GM18867 (cell line): Measurements from ENCODE around the gene MRGPRF.
"Not testable (repeated sequence)": the region's sequence is repeated elsewhere in the genome, so short reads cannot be mapped to it uniquely, and the experiment has no call there.

Experiments used
- ATAC-seq: cut with Tn5 transposase; IDR thresholded peaks from one replicate; pipeline ENCODE4 v1.9.1; 2021; ENCODE audit warnings: mild to moderate bottlenecking, moderate library complexity; ENCODE audit not compliant: unreplicated experiment

The MRGPRF gene

DNA sequence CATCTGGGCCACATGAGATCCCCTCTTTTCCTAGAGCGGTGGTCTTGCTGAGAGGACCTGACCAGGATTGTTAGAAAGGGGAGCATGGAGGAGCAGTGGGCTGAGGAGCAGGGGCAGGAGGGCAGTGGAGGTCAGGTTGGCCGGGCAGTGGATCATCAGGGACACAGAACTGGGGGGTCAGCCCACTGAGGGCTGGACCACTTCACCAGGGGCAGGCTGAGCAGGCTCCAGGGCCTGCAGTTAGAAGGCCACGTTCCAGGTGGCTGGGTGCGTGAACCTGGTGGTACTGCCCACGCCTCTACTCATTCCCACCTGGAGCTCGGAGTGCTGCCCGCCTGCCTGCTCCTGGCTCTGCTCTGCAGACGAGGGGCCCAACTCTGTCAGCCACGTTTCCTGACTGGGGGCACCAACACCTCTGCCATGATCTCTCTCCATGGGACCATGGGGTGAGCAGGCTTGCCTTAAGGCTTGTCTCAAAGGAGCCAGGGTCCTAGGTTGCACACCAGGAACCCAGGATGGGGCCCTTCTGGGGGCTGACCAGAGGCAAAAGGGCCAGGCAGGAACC, 9.7 kb downstream of the MRGPRF start:
- no peak for ATAC-seq

DNA sequence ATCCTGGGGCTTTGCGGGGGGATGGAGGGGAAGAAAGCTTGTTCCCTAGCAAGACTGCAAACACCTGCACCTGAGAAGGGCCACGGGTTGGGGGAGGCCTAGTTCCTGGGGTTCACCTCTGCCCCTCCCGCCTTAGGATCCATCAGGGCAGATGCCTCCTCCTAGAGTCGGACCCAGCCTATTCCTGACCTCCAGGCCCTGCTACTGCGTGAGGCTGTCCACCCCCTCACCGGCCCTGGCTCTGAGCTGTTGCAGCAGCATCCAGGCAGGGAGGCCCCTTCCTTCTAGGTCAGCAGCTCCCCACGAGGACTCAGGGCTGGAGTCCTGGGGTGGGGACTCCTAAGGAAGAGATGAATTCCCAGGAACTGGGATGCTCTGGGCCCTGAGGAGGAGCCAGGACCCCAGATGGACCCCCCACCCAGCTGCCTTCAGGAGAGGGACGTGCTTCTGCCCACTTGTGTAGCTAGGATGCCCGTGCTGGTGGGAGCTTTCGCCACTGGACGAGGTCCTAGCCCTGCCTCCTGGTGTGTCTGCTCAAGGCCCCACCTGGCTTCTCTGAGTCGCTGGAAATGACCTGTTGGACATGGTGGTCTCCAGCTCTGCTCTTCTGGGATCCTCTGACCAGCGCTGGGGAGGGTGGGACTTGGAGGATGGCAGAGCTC, 10.3 kb downstream of the MRGPRF start:
- no peak for ATAC-seq

DNA sequence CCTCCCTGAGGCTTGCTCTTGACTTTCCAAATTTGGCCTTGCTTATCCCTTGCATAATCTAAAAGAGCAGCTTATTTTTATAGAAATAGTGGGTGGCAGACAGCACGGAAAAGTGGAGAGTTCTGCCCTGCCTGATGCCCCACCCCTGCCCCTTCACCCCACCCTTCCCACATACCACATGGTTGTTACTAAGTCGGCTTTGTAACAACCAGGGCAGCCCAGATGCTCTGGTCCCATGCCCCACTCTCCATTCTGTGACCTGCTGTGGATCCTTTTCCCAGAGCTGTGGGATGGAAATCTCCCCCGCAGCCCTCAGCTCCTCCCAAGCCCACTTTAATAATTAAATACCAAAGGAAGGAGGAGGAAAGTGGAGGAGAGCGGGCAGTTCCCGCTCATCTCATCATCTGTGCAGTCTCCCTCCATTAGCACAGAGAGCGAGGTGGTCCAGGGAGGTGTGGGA, 10.9 kb downstream of the MRGPRF start:
- no peak for ATAC-seq

DNA sequence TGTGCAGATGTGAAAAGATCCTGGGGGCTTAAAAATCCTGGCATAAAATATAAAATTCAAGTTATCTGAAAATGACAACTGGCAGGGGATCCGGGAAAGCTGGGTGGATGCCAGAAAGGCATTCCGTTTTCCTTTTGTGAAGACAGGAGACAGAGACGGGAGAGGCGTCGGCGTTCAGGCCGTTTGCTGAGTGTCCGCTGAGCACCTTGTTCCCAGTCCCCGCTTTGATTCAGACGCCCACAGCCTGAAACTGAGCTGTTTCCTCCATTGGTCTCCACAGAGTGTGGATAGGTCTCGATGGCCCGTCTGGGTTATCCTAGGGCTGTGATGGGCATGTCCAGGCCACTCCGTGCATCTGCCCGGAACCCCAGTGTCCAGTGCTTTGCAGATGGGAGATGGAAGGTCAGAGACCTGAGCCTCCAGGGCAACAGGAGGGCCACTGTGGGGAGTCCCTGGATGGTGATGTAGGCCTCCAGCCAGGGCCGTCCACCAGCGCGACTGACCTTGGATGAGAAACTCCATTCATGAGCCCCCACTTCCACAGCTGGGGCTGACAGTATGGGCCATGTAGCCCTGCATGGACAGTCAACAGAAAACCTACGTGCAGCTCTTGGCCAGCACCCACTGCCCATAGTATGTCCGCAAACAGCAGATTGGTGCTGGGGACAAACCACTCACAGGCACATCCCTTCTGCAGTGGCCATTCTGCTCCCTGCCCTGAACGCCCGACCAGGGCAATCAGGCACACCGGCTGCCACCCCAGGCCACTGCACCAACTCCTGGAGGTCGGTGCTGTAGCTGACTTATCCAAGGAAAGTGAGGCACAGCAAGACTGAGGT, 11.6 kb downstream of the MRGPRF start:
- no peak for ATAC-seq

DNA sequence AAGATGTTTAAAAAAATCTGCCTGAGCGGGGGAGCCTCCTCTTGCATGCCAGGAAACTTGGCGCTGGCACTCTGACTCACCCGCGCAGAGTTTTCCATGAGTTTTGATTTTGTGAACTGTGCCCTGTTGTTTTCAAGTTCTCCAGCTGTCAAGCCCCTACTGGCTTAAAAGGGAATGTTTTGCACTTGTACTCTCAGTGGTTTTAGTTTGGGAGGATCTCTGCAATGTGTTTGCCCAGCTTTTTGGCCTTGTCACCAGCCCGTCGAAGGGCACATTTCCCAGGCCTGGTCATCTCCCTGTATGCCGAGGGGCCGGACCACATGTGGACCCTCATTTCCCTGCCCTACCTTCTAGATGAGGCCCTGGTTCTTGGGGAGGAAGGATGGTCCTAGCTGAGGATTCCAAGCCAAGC, 12.2 kb downstream of the MRGPRF start:
- no peak for ATAC-seq

DNA sequence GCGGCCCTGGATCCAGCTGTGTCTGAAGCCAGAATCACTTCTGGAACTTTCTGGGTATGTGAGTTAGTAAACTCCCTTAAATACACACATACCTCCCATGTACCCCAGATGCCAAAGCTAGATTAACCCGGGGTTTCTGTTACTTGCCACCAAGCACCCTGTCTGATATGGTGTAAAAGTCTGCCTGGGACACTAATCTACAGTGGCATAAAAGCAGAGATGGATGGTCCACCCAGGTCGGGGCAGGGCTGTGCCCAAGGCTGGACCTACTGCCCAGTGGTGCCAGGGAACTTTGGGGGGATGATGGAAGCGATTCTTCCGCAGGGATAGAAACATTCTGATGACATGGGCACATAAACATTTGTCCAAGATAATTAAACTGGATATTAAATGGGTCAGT, 12.7 kb downstream of the MRGPRF start:
- no peak for ATAC-seq

DNA sequence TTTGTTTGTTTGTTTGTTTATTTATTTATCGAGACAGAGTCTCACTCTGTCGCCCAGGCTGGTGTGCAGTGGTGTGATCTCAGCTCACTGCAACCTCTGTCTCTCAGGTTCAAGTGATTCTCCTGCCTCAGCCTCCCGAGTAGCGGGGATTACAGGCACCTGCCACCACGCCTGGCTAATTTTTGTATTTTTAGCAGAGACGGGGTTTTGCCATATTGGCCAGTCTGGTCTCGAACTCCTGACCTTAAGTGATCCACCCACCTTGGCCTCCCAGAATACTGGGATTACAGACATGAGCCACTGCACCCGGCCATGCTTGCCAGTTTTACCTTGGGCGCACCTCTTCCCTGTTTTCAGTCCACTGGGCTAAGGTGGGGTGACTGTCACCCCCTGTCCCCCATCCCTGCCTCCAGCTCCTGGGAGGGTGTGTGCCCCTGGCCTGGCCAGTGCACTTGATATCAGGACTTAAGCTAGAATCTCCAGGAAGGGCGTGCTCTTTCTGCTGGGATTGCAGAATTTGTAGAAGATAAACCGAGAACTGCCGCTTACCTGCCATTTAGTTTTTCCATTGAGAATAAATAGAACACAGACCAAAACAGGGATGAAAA, 13.2 kb downstream of the MRGPRF start:
- not testable (repeated sequence) for ATAC-seq

DNA sequence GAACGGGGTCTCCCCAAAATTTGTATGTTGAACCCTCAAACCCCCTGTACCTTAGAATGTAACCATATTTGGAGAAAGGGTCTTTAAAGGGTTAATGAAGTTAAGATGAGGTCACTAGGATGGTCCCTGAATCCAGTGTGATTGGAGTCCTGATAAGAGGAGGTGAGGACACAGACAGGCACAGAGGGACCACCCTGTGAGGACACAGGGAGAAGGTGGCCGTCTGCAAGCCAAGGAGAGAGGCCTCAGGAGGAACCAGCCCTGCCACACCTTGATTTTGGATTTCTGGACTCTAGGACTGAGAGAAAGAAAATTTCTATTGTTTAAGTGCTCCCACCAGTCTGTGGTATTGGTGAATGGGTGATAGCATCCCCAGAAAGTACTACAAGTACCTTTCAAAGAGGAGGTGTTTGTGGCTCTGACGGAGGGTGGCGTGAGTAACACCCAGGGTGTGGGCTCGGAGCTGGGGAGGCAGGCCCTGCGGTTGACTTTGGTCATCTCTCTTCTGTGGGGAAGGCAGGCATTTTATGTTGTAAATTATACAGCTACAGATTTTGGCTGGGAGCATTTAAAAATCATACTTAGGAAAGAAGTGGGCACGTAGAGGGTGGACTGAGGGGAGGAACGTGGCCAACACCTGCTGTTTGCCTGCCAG, 13.8 kb downstream of the MRGPRF start:
- ATAC-seq: no peak

DNA sequence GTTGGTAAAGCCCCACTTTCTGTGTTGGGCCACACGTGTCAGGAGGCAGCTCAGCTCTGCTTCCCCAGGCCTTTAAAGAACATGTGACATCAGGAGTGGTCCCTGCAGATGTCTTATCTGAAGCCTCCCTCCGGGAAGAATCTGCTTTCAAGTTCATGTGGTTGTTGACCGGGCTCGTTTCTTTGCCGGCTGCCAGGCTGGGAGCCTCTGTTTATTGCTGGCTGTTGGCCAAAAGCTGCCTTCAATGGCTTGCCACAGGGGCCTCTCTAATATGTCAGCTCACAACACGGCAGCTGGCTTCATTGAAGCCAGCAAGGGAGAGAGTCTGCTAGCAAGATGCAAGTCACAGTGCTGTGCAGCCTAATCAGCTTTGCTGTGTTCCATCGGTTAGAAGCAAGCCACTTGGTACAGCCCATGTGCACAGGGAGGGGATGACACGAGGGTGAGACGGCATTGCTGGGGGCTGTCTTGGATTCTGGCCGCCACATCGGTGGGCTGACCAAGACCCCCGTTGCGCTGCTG, 14.6 kb downstream of the MRGPRF start:
- no peak for ATAC-seq

DNA sequence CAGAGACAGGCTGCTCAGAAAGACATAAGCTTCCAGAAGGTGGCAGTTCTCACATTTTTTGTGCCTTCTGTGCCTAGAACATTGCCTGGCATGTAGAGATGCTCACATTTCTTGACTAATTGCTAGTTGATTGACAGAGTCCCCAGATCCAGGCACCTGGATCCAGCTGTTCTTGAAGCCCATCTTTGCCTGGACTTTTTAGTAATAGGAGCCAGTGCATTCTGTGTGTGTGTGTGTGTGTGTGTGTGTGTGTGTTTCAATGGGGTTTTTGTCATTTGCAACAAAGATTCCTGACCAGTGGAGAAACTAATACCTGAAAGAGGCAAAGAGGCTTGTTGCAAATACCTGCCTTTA, 15.1 kb downstream of the MRGPRF start:
- no peak for ATAC-seq

DNA sequence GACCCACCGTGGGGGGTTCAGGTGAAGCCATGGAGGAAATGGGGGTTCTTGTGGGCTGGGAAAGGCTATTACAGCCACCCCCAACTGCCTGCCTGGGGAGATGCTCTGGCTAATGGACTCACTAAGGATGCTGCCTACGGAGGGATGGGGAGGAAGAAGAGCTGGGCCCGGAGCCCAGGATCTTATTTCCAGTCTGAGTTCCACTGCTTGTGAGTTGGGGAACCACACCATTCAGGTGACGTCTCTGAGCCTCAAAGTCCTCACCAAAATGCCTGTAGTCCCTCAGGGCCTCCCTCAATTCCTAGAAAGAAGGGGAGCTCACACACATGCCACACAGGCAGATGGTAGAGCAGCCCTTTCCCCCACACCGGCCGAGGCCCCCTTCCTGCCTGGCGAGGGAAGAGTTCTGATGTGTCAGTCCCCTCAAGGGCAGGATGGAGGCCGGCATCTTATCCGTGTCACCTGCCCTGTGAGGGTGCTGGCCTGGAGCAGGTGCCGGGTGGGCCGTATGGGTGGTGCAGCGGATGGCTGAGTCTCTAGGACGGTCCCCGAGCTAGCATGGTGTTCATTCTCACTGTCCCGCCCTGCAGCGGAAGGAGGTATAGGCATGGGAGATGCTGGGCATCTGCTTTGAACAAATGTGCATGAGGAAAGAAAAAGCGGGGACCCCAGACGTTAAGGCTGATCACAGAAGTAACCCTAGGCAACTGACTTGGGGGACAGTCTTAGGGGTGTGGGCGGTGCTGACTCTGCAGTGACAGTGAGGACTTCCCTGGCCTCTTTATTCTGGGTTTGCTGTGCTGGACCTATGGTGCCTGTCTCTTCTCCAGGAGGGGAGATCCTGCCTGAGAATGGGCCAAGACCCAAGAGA, 15.7 kb downstream of the MRGPRF start:
- no peak for ATAC-seq

DNA sequence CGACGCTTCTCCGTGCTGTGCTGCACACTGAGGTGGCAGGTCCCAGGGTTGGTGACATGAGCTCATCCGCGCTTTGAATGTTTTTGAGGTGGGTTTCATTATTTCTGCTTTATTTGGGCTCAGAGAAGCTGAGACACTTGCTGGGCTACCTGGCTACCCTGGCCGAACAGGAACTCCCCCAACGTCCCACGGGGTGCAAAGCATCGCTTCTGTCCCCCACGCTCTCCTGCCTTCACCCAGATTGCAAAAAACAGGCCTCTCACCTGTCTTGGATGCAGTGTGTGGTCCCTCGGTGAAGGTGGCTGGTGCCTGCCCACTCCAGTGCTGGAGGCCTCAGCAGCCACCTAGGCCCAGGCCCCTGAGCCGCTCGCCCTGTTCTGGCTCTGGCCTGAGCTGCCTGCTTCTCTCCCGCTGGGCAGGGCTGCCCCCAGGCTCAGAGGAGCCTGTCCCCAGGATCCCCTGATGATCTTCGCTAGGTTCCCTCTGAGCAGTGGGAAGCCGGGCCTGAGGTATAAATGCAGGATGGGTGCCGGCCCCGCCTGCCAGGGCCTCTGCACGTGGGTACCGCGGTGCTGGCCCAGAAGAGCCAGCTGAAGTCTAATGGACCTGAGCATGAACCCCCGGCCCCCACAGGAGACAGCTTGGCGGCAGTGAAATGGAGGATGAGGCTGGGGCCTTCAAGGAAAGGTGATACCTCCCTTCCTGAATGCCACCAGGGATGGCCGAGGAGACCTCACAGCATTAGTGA, 16.5 kb downstream of the MRGPRF start:
- no peak for ATAC-seq

DNA sequence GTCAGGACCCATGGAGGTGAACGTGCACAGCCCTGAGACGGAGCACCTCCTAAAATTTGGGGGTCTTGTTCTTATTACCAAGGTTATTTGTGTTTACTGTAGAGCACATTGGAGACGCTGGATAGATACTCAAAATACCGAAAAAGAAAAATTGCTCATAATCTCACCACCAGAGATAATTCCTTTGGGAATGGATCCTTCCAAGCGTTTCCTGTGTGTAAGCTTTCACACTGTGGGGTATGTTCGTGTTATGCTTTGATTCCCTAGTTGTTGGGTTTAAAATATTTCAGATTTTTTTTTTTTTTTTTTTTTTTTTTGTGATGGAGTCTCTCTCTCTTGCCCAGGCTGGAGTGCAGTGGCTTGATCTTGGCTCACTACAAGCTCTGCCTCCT, 18.2 kb downstream of the MRGPRF start:
- ATAC-seq: no peak

DNA sequence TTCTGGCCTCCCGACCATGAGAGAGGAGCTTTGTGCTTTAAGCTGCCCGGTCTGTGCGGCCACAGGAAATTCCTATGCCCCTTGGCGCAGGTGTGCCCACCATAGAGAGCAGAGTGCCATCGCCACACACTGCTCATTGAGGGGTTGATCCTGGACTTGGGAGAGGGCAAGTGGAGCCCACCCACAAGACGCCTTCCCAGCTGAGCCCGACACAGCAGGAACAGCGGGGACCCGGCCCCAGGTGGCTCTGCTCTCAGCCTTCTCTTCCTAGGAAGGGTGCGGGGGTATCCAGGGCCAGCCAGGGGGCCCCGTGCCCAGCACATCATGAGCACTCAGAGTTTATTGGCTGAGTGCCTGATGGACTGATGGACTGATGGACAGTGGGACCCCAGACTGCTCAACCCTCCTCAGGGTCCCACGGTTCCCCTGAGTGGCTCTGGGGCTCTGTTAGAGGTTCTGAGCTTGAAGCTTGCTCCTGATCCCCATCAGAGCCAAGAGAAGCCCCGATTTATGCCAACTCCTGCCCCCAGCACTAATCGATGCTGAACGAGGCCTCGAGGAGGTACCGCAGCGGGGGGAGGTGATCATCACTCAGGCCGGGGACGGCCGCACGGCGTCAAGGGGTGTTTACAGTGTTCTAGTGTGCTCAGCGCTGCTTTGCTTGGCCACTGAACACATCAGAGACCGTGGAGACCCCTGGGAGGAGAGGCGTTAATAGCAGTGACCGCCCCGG, 18.7 kb downstream of the MRGPRF start:
- no peak for ATAC-seq

DNA sequence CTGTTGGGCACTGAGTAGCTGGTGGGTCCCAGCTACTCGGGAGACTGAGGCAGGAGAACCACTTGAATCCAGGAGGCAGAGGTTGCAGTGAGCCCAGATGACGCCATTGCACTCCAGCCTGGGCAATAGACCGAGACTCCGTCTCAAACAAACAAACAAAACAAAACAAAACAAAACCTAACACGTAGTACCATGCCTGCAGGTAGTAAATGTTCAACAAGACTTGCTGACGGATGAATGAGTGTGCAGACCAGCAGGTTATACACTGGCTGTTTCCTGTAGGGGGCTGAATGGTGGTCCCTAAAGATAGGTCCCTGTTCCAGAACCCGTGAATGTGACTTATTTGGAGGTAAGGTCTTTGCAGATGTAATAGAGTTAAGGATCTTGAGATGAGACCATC, 19.5 kb downstream of the MRGPRF start:
- no peak for ATAC-seq

DNA sequence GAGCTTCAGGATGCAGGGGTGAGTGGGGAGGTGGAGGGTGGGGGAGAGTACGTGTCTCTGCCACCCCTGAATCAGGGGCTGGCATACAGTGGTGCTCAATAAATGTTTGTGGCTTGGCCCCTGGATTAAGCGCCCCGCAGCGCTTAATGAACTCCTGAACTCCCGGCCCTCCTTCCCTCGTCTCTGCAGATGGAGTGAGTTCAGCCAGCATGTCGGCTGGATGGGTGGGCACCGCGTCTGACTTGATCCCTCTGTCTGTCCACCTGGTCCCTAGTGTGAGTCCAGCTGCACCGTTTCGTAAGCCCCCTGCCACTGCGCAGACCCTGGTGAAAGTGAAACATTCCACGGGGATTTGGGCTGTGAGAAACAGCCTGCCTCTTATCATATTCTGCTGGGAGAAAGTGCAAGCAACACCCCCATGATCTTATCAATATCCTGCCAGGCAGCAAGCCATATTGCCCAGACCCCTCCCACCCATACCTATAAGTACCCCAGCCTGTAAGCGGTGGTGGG, 20.2 kb downstream of the MRGPRF start:
- no peak for ATAC-seq

DNA sequence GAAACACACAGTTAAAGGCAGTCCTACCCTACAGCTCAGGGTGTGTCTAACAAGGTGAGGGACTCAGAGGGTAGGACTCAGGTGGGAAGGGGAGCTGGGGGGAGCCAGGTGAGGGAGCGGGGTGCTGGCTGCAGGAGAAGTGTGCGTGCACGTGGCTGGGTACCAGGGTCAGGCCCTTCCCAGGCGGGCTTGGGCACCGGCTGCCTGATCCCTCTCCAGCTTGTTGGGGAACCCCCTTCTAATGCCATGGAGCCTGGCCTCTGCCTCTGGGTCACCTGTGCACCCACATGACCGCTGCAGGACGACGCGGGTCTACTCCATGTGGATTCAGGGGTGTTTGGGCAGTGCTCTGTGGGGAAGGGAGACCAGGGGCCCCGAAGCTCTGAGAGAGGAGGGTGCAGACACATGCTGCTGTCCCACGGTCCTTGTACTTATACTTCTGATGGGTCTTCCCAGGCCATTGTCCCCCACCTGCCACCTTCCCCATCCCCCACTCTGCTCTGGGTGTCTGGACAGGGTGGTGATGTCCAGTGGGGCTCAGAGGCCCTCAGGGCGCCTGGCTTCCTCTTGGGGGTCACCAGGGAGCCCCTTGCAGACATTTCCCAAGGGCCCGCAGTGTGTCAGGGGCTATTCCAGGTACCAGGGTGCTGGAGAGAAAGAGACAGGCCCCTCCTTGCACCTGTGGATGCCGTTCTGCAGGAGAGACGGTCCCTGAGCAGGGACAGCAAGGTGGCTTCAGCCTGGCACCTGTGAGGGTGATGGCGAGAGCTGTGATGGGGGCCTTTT, 21.9 kb downstream of the MRGPRF start:
- no peak for ATAC-seq
